Heart left ventricle (tissue), 16 donors: ENCODE measurements around the gene TMEM123. TPM values are rescaled to one million over a fixed set of nuclear protein-coding genes. Genes with fewer than 3 reads are reported as not detected.

ENCODE experiments used
- ATAC-seq, 4 donors: fragments of 200-7000 bp; cut with Tn5 transposase; one replicate each; pipeline ENCODE4 v1.9.1; 2020 to 2022; ENCODE audit warnings: moderate library complexity in 4 of 4, mild to moderate bottlenecking in 3 of 4, moderate number of reproducible peaks in 1 of 4
- DNase-seq, 5 donors: peaks; one replicate each; pipeline ENCODE4 v3.0.0-alpha.2; 2020
- H3K27ac ChIP-seq, 12 donors: fragments of 200-600 bp; sonication (generic) in 4 of 12; one replicate each; pipeline versions ENCODE4 v1.5.0 to v1.8.0; 2016 to 2022; ENCODE audit warnings: mild to moderate bottlenecking in 2 of 12
- H3K27me3 ChIP-seq, 9 donors: fragments of 200-600 bp; sonication (generic) in 2 of 9; one replicate each; pipeline versions ENCODE4 v1.5.1 to v1.8.0; 2016 to 2022; ENCODE audit warnings: mild to moderate bottlenecking in 3 of 9
- H3K36me3 ChIP-seq, 9 donors: fragments of 200-600 bp; sonication (generic) in 2 of 9; one replicate each; pipeline versions ENCODE4 v1.5.0 to v1.8.0; 2018 to 2022; ENCODE audit warnings: mild to moderate bottlenecking in 2 of 9
- H3K4me1 ChIP-seq, 12 donors: fragments of 200-600 bp; sonication (generic) in 4 of 12; one replicate each; pipeline versions ENCODE4 v1.5.0 to v1.8.0; 2016 to 2022; ENCODE audit warnings: mild to moderate bottlenecking in 3 of 12
- H3K4me3 ChIP-seq, 12 donors: fragments of 200-600 bp; sonication (generic) in 4 of 12; one replicate each; pipeline versions ENCODE4 v1.5.0 to v1.8.0; 2017 to 2022; ENCODE audit warnings: mild to moderate bottlenecking in 9 of 12, moderate library complexity in 4 of 12
- H3K9me3 ChIP-seq, 12 donors: fragments of 200-600 bp; sonication (generic) in 4 of 12; one replicate each; pipeline versions ENCODE4 v1.5.0 to v1.8.0; 2016 to 2022; ENCODE audit warnings: mild to moderate bottlenecking in 1 of 12
- CTCF ChIP-seq, 12 donors: fragments of 200-600 bp; sonication (generic) in 4 of 12; IDR thresholded peaks; one replicate each; pipeline versions ENCODE4 v1.5.0 to v1.8.0; 2018 to 2022; ENCODE audit warnings: antibody characterized with exemption in 12 of 12, mild to moderate bottlenecking in 5 of 12
- POLR2A ChIP-seq, 2 donors: fragments of 450-650 bp; IDR thresholded peaks; one replicate each; pipeline ENCODE4 v1.6.1; 2017; ENCODE audit warnings: antibody characterized with exemption in 2 of 2, mild to moderate bottlenecking in 2 of 2, moderate library complexity in 2 of 2
- WGBS, 4 donors: extraction: QIAGEN DNeasy Blood & Tissue Kit in 2 of 4; methylation state at CpG; one replicate each; pipeline versions ENCODE4 v1.1.5 to v1.1.7; 2013 to 2018; 5-methylcytosine and 5-hydroxymethylcytosine counted together
- intact Hi-C, 10 donors: fragments of 100-400 bp; cut with DNase I; formaldehyde crosslinking; loops; one replicate each; pipeline versions ENCODE4 v1.11.1 to v1.14.2; 2022
- polyA plus RNA-seq, 2 donors: library from polyadenylated mRNA; stranded (reverse); fragments of 200-250 nt; gene quantifications; one replicate each; pipeline ENCODE4 v1.2.3, GENCODE V29; 2013
- total RNA-seq, 9 donors: library from RNA; depleted of rRNA in 2 of 9; stranded (reverse); fragments of >200 nt in 2 of 9; fragmentation: NEBNext Ultra II Directional in 3 of 9; extraction: Animal tissue kit (Norgen Biotek cat#: 25700) in 3 of 9; gene quantifications; one replicate each; pipeline versions ENCODE4 v1.1.0 to v1.2.4, GENCODE V29; 2016 to 2023
- donor health status: ischemic (EF 13 %, LVEDD 7.1; RV severe dilation, severe dysfunction).
- donor health status: healthy with polysubstance abuse.
- donor health status: DM: no; HTN: yes; CAD: no.
- donor health status: DM: no; HTN: no; CAD: no.
- donor health status: ischemic (EF 25% LVEDD 6.9; RV normal size, moderate dysfunction).
- donor health status: ischemic (EF 25% LVEDD 5.7; RV mildly dilated, moderate dysfunction).
- donor health status: healthy.
- donor health status: DM: yes; HTN: yes; CAD: no.
- donor health status: ischemic (EF 35%, LVEDD 5.7; RV mildly dilated, moderate dysfunction).
- donor health status: nonischemic (EF 11% LVEDD 7.7; RV severe dilation, severe dysfunction).
- donor health status: DM: yes; HTN: yes; CAD: no.
- donor health status: PGD.
- donor health status: ischemic (EF 29% LVEDD 5.4; RV normal size, mild dysfunction).
- donor health status: nonischemic (EF 23%, LVEDD 6.1; RV moderate dilation, normal function).

The TMEM123 gene
- total and polyA plus RNA-seq, 11 donors = 25.0 to 116 (median 75.6) TPM

- H3K9me3 ChIP-seq = no peaks in the 10 kb centered on the region
- no peak overlapping the region for H3K4me3 ChIP-seq
- H3K4me1 ChIP-seq = peaks cover 0 to 26% (median 15%) of the 10 kb centered on the region in 12 donors
- no peak for TF ChIP-seq POLR2A (IDR thresholded peaks at IDR 0.05)
- TF ChIP-seq CTCF (IDR thresholded peaks at IDR 0.05) = no peak
- peaks cover 0 to 85% (median 48%) of the 10 kb centered on the region in 9 donors for H3K36me3 ChIP-seq
- H3K27ac ChIP-seq = peak overlapping the region in 4 of 12 donors; percentile 1 to 63 (median 32)
- WGBS, 4 donors = 70 to 76% (median 72%) methylated on average over 5 of the region's 5 CpGs
- ATAC-seq (no peak), DNase-seq (no peak)
- no peaks in the 10 kb centered on the region for H3K27me3 ChIP-seq
- intact Hi-C loops = no loop called here
Observed at GRCh38 chr11:102385085-102386007, 67.2 kb downstream of the TMEM123 start.

GRCh38 chr11:102384419-102385079 is 68.0 kb downstream of the TMEM123 start:
- intact Hi-C loops = no loop called here
- Histone ChIP-seq H3K9me3 (no peaks in the 10 kb centered on the region), H3K36me3 (peaks cover 0 to 90% (median 56%) of the 10 kb centered on the region in 9 donors), H3K27ac (peak overlapping the region in 9 of 12 donors; percentile 1 to 75 (median 46)), H3K27me3 (no peaks in the 10 kb centered on the region), H3K4me1 (peaks cover 0 to 26% (median 15%) of the 10 kb centered on the region in 12 donors), H3K4me3 (no peak overlapping the region)
- DNase-seq (peak in 4 of 5 donors; percentile 33 to 76 (median 42)), ATAC-seq (peak; percentile 66 to 85 (median 76))
- TF ChIP-seq POLR2A (IDR thresholded peaks at IDR 0.05) = no peak
- TF ChIP-seq CTCF (IDR thresholded peaks at IDR 0.05) = no peak
- 62 to 77% (median 70%) methylated on average over 11 to 15 of the region's 15 CpGs for WGBS, 4 donors

GRCh38 chr11:102383839-102384238 is 68.7 kb downstream of the TMEM123 start:
- Histone ChIP-seq H3K9me3 (no peaks in the 10 kb centered on the region), H3K27me3 (no peaks in the 10 kb centered on the region), H3K4me3 (no peak overlapping the region), H3K27ac (peak overlapping the region in 9 of 12 donors; percentile 1 to 75 (median 46)), H3K36me3 (peaks cover 0 to 90% (median 57%) of the 10 kb centered on the region in 9 donors), H3K4me1 (peaks cover 0 to 26% (median 15%) of the 10 kb centered on the region in 12 donors)
- WGBS, 4 donors = 53 to 71% (median 64%) methylated on average over 3 of the region's 3 CpGs
- no peak for TF ChIP-seq POLR2A (IDR thresholded peaks at IDR 0.05)
- TF ChIP-seq CTCF (IDR thresholded peaks at IDR 0.05) = no peak
- intact Hi-C loops = no loop called here
- no peak for DNase-seq
- ATAC-seq = peak in 3 of 4 donors; percentile 35 to 64 (median 57)

GRCh38 chr11:102382384-102382783 is 70.2 kb downstream of the TMEM123 start:
- Histone ChIP-seq H3K4me3 (no peak overlapping the region), H3K4me1 (peaks cover 0 to 26% (median 15%) of the 10 kb centered on the region in 12 donors), H3K36me3 (peaks cover 0 to 90% (median 61%) of the 10 kb centered on the region in 9 donors), H3K27me3 (no peaks in the 10 kb centered on the region), H3K9me3 (no peaks in the 10 kb centered on the region), H3K27ac (no peak overlapping the region)
- DNase-seq (no peak), ATAC-seq (no peak)
- no peak for TF ChIP-seq POLR2A (IDR thresholded peaks at IDR 0.05)
- TF ChIP-seq CTCF (IDR thresholded peaks at IDR 0.05) = no peak
- intact Hi-C loops = no loop called here
- WGBS, 4 donors = 80 to 88% (median 83%) methylated on average over 3 of the region's 3 CpGs
